ENCODE results near the gene SPTBN1.

SPTBN1 gene

DNA sequence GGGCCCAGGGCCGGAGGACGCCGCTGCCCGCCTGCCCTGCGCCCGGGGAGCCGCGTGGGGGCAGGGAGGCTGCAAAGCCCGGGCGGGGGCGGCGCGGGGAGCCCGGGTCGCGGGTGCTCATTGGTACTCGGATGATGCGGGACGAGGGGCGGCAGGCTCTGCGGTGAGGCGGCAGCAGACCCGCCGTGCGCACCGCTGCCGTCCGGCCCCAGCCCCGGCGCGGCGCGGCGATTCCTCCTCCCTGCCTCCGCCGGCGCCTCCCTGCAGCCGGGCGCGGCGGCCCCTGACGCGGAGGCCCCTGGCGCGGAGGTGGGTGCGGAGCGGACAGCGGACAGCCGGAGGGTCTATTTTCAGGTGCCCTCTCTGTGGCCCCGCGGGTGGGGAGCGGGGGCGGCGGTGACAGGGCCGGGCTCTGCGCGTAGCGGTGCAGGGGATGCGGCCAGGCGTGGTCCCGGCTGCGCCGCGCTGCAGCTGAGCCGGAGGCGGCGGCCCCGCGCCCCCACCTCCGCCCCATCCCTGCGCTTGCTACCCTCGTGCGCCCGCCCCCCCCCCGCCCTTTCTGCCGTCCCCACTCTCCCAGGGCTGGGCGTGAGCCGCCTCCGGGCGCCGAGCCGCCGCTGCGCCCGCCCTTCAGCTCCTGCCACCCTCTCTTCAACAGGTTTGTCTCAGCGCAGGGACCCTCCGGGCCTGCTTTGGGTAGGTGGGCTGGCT, 640 bp downstream of the SPTBN1 start:
- no peaks in the 10 kb centered on the region for H3K9me3 Mint-ChIP-seq
- peak; percentile 72 for DNase-seq
- TF ChIP-seq, protein P1, sequence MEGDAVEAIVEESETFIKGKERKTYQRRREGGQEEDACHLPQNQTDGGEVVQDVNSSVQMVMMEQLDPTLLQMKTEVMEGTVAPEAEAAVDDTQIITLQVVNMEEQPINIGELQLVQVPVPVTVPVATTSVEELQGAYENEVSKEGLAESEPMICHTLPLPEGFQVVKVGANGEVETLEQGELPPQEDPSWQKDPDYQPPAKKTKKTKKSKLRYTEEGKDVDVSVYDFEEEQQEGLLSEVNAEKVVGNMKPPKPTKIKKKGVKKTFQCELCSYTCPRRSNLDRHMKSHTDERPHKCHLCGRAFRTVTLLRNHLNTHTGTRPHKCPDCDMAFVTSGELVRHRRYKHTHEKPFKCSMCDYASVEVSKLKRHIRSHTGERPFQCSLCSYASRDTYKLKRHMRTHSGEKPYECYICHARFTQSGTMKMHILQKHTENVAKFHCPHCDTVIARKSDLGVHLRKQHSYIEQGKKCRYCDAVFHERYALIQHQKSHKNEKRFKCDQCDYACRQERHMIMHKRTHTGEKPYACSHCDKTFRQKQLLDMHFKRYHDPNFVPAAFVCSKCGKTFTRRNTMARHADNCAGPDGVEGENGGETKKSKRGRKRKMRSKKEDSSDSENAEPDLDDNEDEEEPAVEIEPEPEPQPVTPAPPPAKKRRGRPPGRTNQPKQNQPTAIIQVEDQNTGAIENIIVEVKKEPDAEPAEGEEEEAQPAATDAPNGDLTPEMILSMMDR (IDR thresholded peaks at IDR 0.05), result no peak
- peaks cover 15% of the 10 kb centered on the region for H3K27me3 Mint-ChIP-seq (ENCODE audit: low read depth, poor library complexity)
- H3K4me3 Mint-ChIP-seq, result peak overlapping the region; percentile 94
- peaks cover 34% of the 10 kb centered on the region for H3K4me1 Mint-ChIP-seq
- no peaks in the 10 kb centered on the region for H3K36me3 Mint-ChIP-seq (ENCODE audit: low read depth)
- H3K27ac Mint-ChIP-seq, result no peak overlapping the region

DNA sequence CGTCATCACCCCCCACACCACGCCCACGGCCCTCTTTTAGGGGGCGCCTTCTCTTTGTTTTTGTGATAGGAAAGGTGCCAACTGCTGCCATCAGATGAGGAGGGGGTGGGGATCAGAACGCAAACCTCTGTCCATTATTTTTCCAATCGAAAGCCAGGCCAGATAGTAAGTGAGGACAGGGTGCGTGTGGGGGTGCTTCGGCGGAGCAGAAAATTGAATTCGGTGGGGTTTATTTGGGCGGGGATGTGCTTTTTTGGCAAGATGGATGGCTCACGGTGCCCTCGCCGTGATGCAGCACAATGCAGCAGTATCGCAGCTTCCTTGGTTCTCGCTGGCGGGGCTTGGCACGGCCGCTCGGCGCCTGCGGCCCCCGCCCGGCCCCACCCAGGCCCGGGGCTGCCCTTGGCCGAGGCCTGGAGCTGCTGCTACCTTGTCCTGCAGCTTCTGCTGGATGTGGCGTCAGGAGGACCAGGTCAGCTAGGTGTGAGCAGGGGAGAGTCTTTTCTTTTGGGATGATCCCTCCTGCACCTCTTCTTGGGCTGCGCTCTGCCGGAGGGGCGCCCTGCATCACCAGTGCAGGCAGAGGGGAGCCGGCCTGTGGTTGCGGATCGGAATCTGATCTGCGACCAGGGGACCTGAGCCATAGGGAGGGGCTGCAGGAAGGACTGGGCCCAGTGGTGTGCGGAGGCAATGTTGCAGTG, 1.3 kb downstream of the SPTBN1 start:
- H3K27me3 Mint-ChIP-seq (ENCODE audit: low read depth, poor library complexity), result peaks cover 15% of the 10 kb centered on the region
- TF ChIP-seq, protein P1 (IDR thresholded peaks at IDR 0.05), result no peak
- peak overlapping the region; percentile 94 for H3K4me3 Mint-ChIP-seq
- peak; percentile 62 for DNase-seq
- no peaks in the 10 kb centered on the region for H3K36me3 Mint-ChIP-seq (ENCODE audit: low read depth)
- peaks cover 34% of the 10 kb centered on the region for H3K4me1 Mint-ChIP-seq
- H3K9me3 Mint-ChIP-seq, result no peaks in the 10 kb centered on the region
- no peak overlapping the region for H3K27ac Mint-ChIP-seq

DNA sequence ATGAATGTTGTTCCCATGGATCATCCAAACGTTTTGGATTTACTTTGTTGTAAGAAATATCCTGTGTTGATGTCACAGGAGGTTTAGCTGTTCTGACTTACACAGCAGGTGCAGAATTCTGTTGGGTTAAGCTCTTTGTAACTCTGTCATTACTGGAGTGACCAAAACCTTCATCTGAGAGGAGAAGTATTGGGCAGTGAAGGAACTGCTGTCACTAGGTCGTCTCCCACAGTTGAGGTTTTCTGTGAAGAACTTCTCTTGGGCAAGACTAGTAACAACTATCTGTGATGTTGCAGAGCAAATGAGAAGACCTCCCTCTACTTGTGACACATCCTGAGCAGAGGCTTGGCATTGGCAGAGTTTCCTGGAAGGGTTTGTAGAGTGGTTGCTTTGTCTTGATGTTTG, 2.9 kb downstream of the SPTBN1 start:
- Mint-ChIP-seq H3K4me3 (no peak overlapping the region), H3K36me3 (ENCODE audit: low read depth) (no peaks in the 10 kb centered on the region), H3K27me3 (ENCODE audit: low read depth, poor library complexity) (peaks cover 15% of the 10 kb centered on the region), H3K9me3 (no peaks in the 10 kb centered on the region), H3K4me1 (peaks cover 34% of the 10 kb centered on the region), H3K27ac (no peak overlapping the region)
- TF ChIP-seq, protein P1 (IDR thresholded peaks at IDR 0.05), result no peak
- no peak for DNase-seq

DNA sequence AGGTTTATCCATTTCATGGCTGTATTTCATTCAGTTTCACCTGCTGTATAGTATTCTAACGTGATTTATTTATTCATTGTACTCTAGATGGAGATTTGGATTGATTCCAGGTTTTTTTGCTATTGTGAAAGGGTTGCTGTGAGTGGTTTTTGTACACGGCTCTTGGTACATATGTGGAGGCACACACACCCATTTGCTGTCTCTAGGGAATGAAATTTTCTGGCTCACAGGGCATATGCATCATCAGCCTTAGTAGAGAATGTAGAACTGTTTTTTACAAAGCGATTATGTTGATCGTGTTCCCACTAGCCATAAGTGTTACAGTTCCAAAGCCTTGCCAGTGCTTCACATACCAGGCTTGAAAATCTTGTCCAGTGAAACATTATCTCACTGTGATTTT, 5.1 kb downstream of the SPTBN1 start:
- Mint-ChIP-seq H3K4me1 (peaks cover 22% of the 10 kb centered on the region), H3K27me3 (ENCODE audit: low read depth, poor library complexity) (peaks cover 15% of the 10 kb centered on the region), H3K9me3 (no peaks in the 10 kb centered on the region), H3K4me3 (no peak overlapping the region), H3K36me3 (ENCODE audit: low read depth) (no peaks in the 10 kb centered on the region), H3K27ac (no peak overlapping the region)
- TF ChIP-seq, protein P1 (IDR thresholded peaks at IDR 0.05), result no peak
- DNase-seq, result no peak

DNA sequence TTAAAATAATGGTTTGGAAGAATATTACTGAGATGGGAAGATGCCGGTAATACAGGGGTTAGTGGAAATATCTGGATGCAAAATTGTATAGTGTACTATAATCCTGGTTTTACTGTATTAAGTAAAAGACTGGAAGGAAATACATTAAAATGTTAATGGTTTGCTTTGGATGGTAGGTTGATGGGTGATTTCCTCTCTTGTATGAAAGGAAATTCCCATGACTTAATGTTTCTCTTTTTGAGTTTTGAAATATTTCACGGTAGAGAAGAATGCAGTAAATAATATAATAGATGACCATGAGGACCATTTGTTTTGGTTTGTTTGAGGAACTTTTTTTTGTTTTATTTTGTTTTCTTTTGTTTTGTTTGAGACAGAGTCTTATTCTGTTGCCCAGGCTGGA, 8.2 kb downstream of the SPTBN1 start:
- DNase-seq, result no peak
- no peaks in the 10 kb centered on the region for H3K36me3 Mint-ChIP-seq (ENCODE audit: low read depth)

More for the DNA sequence above, 8.2 kb downstream of the SPTBN1 start:
- Mint-ChIP-seq H3K27ac (no peak overlapping the region), H3K9me3 (no peaks in the 10 kb centered on the region), H3K4me1 (peaks cover 6% of the 10 kb centered on the region), H3K4me3 (no peak overlapping the region), H3K27me3 (ENCODE audit: low read depth, poor library complexity) (peaks cover 2% of the 10 kb centered on the region)
- TF ChIP-seq, protein P1 (IDR thresholded peaks at IDR 0.05), result no peak

All from nephron progenitor cell (in vitro differentiated cells).